ENCODE results near the gene PGS1. TPM values are rescaled to one million over a fixed set of nuclear protein-coding genes. Genes with fewer than 3 reads are reported as not detected.

Gene PGS1
- total RNA-seq, 1 experiment from 2014 or later = 42.5 TPM

DNA sequence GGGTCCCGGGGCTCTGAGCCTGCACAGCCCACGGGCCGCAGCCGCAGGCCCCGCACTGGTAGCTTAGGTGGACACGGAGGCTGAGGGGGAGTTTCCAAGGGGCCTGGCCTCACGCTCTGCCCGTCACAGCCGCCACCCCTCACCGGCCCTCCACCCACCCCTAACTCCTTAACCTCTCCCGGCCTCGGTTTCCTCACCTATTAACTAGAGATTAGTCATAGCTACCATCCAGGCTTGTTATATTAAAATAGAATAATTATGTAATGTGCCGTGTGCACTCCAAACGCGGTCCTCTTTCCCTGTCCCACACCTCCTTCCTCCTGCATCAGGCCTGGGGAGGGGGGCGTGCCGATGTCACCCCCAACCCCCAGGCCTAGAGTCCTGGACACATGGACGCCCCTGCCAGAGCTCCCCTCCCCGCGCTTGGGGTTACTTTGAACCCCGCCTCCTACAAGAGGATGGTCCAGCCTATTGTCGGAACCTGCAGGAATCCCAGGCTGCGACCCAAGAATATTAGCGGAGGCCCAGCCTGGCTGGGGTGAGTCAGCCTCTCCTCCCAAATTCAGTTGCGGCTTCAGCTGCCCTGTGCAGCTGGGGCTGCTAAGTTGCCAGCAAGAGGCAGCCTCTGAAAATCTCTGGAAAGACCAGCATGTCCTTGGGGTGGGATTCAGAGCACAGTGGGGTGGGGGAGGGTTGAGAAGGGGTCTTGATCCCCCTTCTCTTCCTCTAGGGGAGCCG, 35.8 kb upstream of the PGS1 start:
- H3K27ac ChIP-seq (ENCODE audit: low read depth, low read length, poor library complexity, severe bottlenecking) = no peak overlapping the region
- CTCF ChIA-PET = no interaction called here
- H3K9me3 ChIP-seq (ENCODE audit: low read depth, low read length, poor library complexity, severe bottlenecking) = no peaks in the 10 kb centered on the region
- peaks cover 12% of the 10 kb centered on the region for H3K4me1 ChIP-seq (ENCODE audit: insufficient read depth, low read length, poor library complexity, severe bottlenecking)
- H3K36me3 ChIP-seq (ENCODE audit: insufficient read depth, low read length, poor library complexity, severe bottlenecking) = no peaks in the 10 kb centered on the region
- no peaks in the 10 kb centered on the region for H3K27me3 ChIP-seq (replicated peaks; ENCODE audit: insufficient read depth, low read depth, low read length, poor library complexity)
- BruUV-seq (replicated peaks) = no TSS peak
- TF ChIP-seq, protein P1, sequence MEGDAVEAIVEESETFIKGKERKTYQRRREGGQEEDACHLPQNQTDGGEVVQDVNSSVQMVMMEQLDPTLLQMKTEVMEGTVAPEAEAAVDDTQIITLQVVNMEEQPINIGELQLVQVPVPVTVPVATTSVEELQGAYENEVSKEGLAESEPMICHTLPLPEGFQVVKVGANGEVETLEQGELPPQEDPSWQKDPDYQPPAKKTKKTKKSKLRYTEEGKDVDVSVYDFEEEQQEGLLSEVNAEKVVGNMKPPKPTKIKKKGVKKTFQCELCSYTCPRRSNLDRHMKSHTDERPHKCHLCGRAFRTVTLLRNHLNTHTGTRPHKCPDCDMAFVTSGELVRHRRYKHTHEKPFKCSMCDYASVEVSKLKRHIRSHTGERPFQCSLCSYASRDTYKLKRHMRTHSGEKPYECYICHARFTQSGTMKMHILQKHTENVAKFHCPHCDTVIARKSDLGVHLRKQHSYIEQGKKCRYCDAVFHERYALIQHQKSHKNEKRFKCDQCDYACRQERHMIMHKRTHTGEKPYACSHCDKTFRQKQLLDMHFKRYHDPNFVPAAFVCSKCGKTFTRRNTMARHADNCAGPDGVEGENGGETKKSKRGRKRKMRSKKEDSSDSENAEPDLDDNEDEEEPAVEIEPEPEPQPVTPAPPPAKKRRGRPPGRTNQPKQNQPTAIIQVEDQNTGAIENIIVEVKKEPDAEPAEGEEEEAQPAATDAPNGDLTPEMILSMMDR (conservative IDR thresholded peaks at IDR 0.05; ENCODE audit: low read depth, low read length) = no peak
- POLR2A ChIA-PET (ENCODE audit: low non-redundant PET) = no interaction called here
- peak overlapping the region; percentile 38 for H3K4me3 ChIP-seq (ENCODE audit: low read depth, low read length, poor library complexity, severe bottlenecking)
- DNase-seq (ENCODE audit: low spot score) = no peak
- intact Hi-C loops (cut with micrococcal nuclease; ENCODE audit: unreplicated experiment) = no loop called here

DNA sequence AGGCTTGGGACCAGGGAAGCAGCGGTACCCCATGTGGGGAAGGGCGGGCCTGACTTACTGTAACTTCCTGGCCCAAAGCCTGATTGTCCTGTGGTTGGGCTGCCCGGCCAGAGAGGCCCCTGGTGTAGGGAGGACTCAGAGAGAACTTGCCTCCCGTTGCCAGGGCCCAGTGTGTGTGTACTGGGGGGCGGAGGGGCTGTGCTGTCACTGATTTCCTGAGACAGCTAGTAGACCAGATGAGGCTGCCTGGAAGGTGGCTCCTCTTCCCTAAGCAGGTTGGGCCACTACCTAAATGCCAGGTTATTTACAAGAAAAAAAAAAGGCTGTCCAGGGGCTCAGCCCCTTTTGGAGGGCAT, 35.3 kb upstream of the PGS1 start:
- no peaks in the 10 kb centered on the region for H3K36me3 ChIP-seq (ENCODE audit: insufficient read depth, low read length, poor library complexity, severe bottlenecking)
- no peak overlapping the region for H3K4me3 ChIP-seq (ENCODE audit: low read depth, low read length, poor library complexity, severe bottlenecking)
- intact Hi-C loops (cut with micrococcal nuclease; ENCODE audit: unreplicated experiment) = no loop called here
- no peaks in the 10 kb centered on the region for H3K9me3 ChIP-seq (ENCODE audit: low read depth, low read length, poor library complexity, severe bottlenecking)
- H3K4me1 ChIP-seq (ENCODE audit: insufficient read depth, low read length, poor library complexity, severe bottlenecking) = peaks cover 12% of the 10 kb centered on the region
- no peak for DNase-seq (ENCODE audit: low spot score)
- POLR2A ChIA-PET (ENCODE audit: low non-redundant PET) = no interaction called here
- H3K27ac ChIP-seq (ENCODE audit: low read depth, low read length, poor library complexity, severe bottlenecking) = no peak overlapping the region
- CTCF ChIA-PET = no interaction called here
- BruUV-seq (replicated peaks) = no TSS peak
- H3K27me3 ChIP-seq (replicated peaks; ENCODE audit: insufficient read depth, low read depth, low read length, poor library complexity) = no peaks in the 10 kb centered on the region
- no peak for TF ChIP-seq EZH2 (IDR thresholded peaks at IDR 0.05; ENCODE audit: borderline replicate concordance, low read depth, low read length, poor library complexity, severe bottlenecking)

DNA sequence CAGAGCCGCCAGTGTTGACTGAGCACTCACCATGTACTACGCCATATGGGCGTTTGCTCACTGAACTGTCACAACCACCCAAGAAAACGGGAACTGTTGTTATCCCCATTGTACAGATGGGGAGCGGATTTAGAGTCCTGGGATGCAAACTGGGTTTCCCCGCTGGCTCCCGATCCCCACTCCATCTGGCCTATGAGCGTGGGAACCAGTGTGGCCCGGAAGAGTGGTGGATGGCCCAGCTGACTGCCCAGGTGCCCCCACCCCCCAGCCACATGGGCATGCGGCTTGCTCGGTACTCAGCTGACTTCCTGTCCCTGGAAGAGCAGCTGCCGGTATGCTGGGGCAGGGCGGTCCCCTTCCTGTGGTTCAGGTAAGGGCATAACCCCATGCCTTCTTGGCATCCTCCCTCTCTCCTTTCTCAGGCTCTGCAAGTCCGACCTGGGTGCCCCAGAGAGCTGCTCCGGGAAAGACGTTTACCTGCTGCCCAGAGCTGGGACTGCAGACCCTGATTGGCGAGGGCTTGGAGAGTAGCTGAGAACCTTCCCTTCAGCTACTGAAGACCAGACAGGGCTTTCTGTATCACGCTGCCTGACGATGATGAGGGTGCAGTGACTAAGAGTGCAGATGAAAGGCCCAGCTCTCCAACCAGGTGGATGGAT, 34.8 kb upstream of the PGS1 start:
- H3K36me3 ChIP-seq (ENCODE audit: insufficient read depth, low read length, poor library complexity, severe bottlenecking) = no peaks in the 10 kb centered on the region
- no peaks in the 10 kb centered on the region for H3K9me3 ChIP-seq (ENCODE audit: low read depth, low read length, poor library complexity, severe bottlenecking)
- H3K27me3 ChIP-seq (replicated peaks; ENCODE audit: insufficient read depth, low read depth, low read length, poor library complexity) = no peaks in the 10 kb centered on the region
- ChIA-PET CTCF (interaction anchor here (0.5 kb wide), 1 partner anchor 17 kb away, joined by 3 read pairs; no protein-coding TSS in a partner anchor), POLR2A (ENCODE audit: low non-redundant PET) (no interaction called here)
- H3K4me3 ChIP-seq (ENCODE audit: low read depth, low read length, poor library complexity, severe bottlenecking) = no peak overlapping the region
- no peak for DNase-seq (ENCODE audit: low spot score)
- peaks cover 12% of the 10 kb centered on the region for H3K4me1 ChIP-seq (ENCODE audit: insufficient read depth, low read length, poor library complexity, severe bottlenecking)
- intact Hi-C loops (cut with micrococcal nuclease; ENCODE audit: unreplicated experiment) = no loop called here
- no peak overlapping the region for H3K27ac ChIP-seq (ENCODE audit: low read depth, low read length, poor library complexity, severe bottlenecking)
- no peak for TF ChIP-seq EZH2 (IDR thresholded peaks at IDR 0.05; ENCODE audit: borderline replicate concordance, low read depth, low read length, poor library complexity, severe bottlenecking)
- TF ChIP-seq, protein P1 (conservative IDR thresholded peaks at IDR 0.05; ENCODE audit: low read depth, low read length) = no peak
- no TSS peak for BruUV-seq (replicated peaks)
